Endothelial cell of umbilical vein (primary cell): ENCODE data around the gene RRH. TPM values are rescaled to one million over a fixed set of nuclear protein-coding genes. Genes with fewer than 3 reads are reported as not detected.

Experiments
- BruUV-seq: library from RNA; stranded (reverse); fragments of 400-500 nt; replicated peaks from 2 replicates; lab custom pipeline; 2021; lab: Mats Ljungman, UMichigan
- CTCF ChIA-PET: fragments of 300-600, 350-600 bp; sonication (Branson Sonifier 250); formaldehyde crosslinking; loops from one replicate; lab custom pipeline; 2021; ENCODE audit warnings: antibody characterized with exemption, inconsistent platforms; lab: Charles Lee
- POLR2A ChIA-PET: fragments of 300-600, 350-600 bp; sonication (Branson Sonifier 250); formaldehyde crosslinking; loops from one replicate; lab custom pipeline; 2021; ENCODE audit warnings: antibody characterized with exemption, inconsistent platforms; lab: Charles Lee
- DNase-seq: peaks from one replicate; pipeline ENCODE4 v3.0.0-alpha.2; 2011; ENCODE audit warnings: low read depth, low spot score
- FAIRE-seq: peaks from 2 replicates; lab custom pipeline; 2011; peaks lifted over from hg19 to GRCh38; lab: Jason Lieb, UNC
- H2AFZ ChIP-seq: 2 replicates; pipeline ENCODE4 v1.6.0; 2012; ENCODE audit warnings: low read depth, low read length, control low read depth, inconsistent platforms
- H3K27ac ChIP-seq: 2 replicates; pipeline ENCODE4 v1.5.1; 2011; ENCODE audit warnings: low read depth, mild to moderate bottlenecking, control low read depth, low read length, moderate library complexity; ENCODE audit not compliant: insufficient read depth
- H3K27me3 ChIP-seq, 2 experiments: 2 replicates each; pipeline versions ENCODE4 v1.6.0 to v1.6.1; 2011; ENCODE audit warnings: low read length in 2 of 2, mixed read lengths in 1 of 2; ENCODE audit not compliant: control insufficient read depth in 2 of 2, insufficient read depth in 2 of 2
- H3K36me3 ChIP-seq, 2 experiments: 2 replicates in 1 of 2; 3 replicates in 1 of 2; pipeline ENCODE4 v1.5.1; 2011; ENCODE audit warnings: low read length in 2 of 2, mild to moderate bottlenecking in 1 of 2, moderate library complexity in 1 of 2; ENCODE audit not compliant: control insufficient read depth in 2 of 2, insufficient read depth in 2 of 2; ENCODE audit errors: extremely low read depth in 1 of 2
- H3K4me1 ChIP-seq: 3 replicates; pipeline ENCODE4 v1.5.1; 2011; ENCODE audit warnings: mild to moderate bottlenecking, low read length; ENCODE audit not compliant: control insufficient read depth, insufficient read depth; ENCODE audit errors: extremely low read depth
- H3K4me2 ChIP-seq: 2 replicates; pipeline ENCODE4 v1.6.1; 2011; ENCODE audit warnings: low read length, control low read depth, mixed read lengths; ENCODE audit not compliant: insufficient read depth
- H3K4me3 ChIP-seq, 3 experiments: fragments of 200-600 bp in 1 of 3; sonication (generic), shearing (Covaris generic) in 1 of 3; replicated peaks in 1 of 3; 2 replicates each; pipeline ENCODE4 v1.5.1; 2011 to 2016; ENCODE audit warnings: control low read depth in 3 of 3, low read length in 3 of 3, mild to moderate bottlenecking in 2 of 3, inconsistent platforms in 1 of 3, low read depth in 1 of 3, moderate library complexity in 1 of 3; ENCODE audit not compliant: insufficient read depth in 1 of 3
- H3K79me2 ChIP-seq: 2 replicates; pipeline ENCODE4 v1.6.0; 2012; ENCODE audit warnings: low read length, inconsistent platforms; ENCODE audit not compliant: control insufficient read depth, insufficient read depth
- H3K9ac ChIP-seq: replicated peaks from 2 replicates; pipeline ENCODE3; 2011; ENCODE audit warnings: low read length, control low read depth; ENCODE audit not compliant: insufficient read depth; ENCODE audit errors: extremely low read depth
- H3K9me1 ChIP-seq: replicated peaks from 3 replicates; pipeline ENCODE4 v1.6.0; 2011; ENCODE audit warnings: mild to moderate bottlenecking, low read length; ENCODE audit not compliant: control insufficient read depth, insufficient read depth; ENCODE audit errors: extremely low read depth
- H3K9me3 ChIP-seq: replicated peaks from 2 replicates; pipeline ENCODE4 v1.5.1; 2012; ENCODE audit warnings: low read length, inconsistent platforms; ENCODE audit not compliant: control insufficient read depth, insufficient read depth
- H4K20me1 ChIP-seq: replicated peaks from 2 replicates; pipeline ENCODE3; 2011; ENCODE audit warnings: mild to moderate bottlenecking, low read length; ENCODE audit not compliant: control insufficient read depth, insufficient read depth; ENCODE audit errors: extremely low read depth
- CTCF ChIP-seq, 2 donors: IDR thresholded peaks; 1 replicate in 1 of 2; 2 replicates in 1 of 2; pipeline ENCODE4 v1.5.1; 2011; ENCODE audit warnings: low read length in 2 of 2, mild to moderate bottlenecking in 2 of 2, moderate library complexity in 2 of 2, control low read depth in 1 of 2, inconsistent platforms in 1 of 2, low read depth in 1 of 2; ENCODE audit not compliant: insufficient read depth in 1 of 2; ENCODE audit errors: extremely low read depth in 1 of 2
- EZH2 ChIP-seq: IDR thresholded peaks from 2 replicates; pipeline ENCODE4 v1.6.1; 2012; ENCODE audit warnings: borderline replicate concordance, low read depth, mild to moderate bottlenecking, moderate library complexity, low read length, inconsistent platforms; ENCODE audit not compliant: severe bottlenecking
- FOS ChIP-seq: IDR thresholded peaks from 2 replicates; pipeline ENCODE4 v1.6.1; 2011; ENCODE audit warnings: mild to moderate bottlenecking, low read length, moderate library complexity, borderline replicate concordance; ENCODE audit not compliant: insufficient read depth
- GATA2 ChIP-seq: IDR thresholded peaks from 2 replicates; pipeline ENCODE4 v1.7.0; 2011; ENCODE audit warnings: low read depth, mild to moderate bottlenecking, moderate library complexity, mixed read lengths, low read length; ENCODE audit not compliant: insufficient read length, insufficient read depth
- JUN ChIP-seq: IDR thresholded peaks from 2 replicates; pipeline ENCODE4 v1.6.1; 2011; ENCODE audit warnings: borderline replicate concordance, low read depth; ENCODE audit not compliant: insufficient read length, insufficient read depth
- MAX ChIP-seq: IDR thresholded peaks from 2 replicates; pipeline ENCODE4 v1.6.1; 2011; ENCODE audit not compliant: insufficient read depth, insufficient read length
- MYC ChIP-seq: IDR thresholded peaks from one replicate; pipeline ENCODE4 v1.6.1; 2011; ENCODE audit warnings: mild to moderate bottlenecking, low read depth, low read length
- POLR2A ChIP-seq: IDR thresholded peaks from 2 replicates; pipeline ENCODE4 v1.6.1; 2012; ENCODE audit warnings: low read depth, mild to moderate bottlenecking, control low read depth, low read length
- POLR2AphosphoS5 ChIP-seq: IDR thresholded peaks from 2 replicates; pipeline ENCODE4 v1.6.1; 2012; ENCODE audit warnings: low read depth, mild to moderate bottlenecking, control low read depth, low read length, moderate library complexity; ENCODE audit not compliant: insufficient read depth
- dilution Hi-C: fragments of 300-500 bp; cut with MboI; formaldehyde crosslinking; loops from one replicate; pipeline ENCODE4 v1.15.0; 2019; ENCODE audit warnings: low sequenced_read_pairs; ENCODE audit not compliant: extremely low pct_ligation_motif_present
- intact Hi-C: fragments of 100-400 bp; cut with micrococcal nuclease; formaldehyde crosslinking; loops from one replicate; pipeline ENCODE4 v1.10.0; 2022
- polyA plus RNA-seq, 4 experiments: library from polyadenylated mRNA; depleted of rRNA in 3 of 4; stranded (reverse) in 3 of 4; unstranded in 1 of 4; fragments of >200 nt; gene quantifications; 2 replicates each; pipeline versions ENCODE4 v1.2.1 to v1.2.3, GENCODE V29; 2011 to 2012; ENCODE audit warnings: missing spikeins in 1 of 4
- total RNA-seq: library from RNA; stranded (reverse); gene quantifications from 2 replicates; pipeline ENCODE4 v1.2.3, GENCODE V29; 2021

RRH gene
- total and polyA plus RNA-seq, 2 donors (not counting 3 experiments of a cell fraction or from before 2014, with no cell fraction given) = 0.11 to 0.31 TPM

GRCh38 chr4:109798866-109799265 is 28.9 kb upstream of the RRH start:
- H3K4me3 ChIP-seq = no peak overlapping the region
- no peaks in the 10 kb centered on the region for H3K27me3 ChIP-seq
- no peak overlapping the region for H3K27ac ChIP-seq
- no peak overlapping the region for H3K4me2 ChIP-seq
- ChIA-PET POLR2A (no interaction called here), CTCF (interaction anchor here (1.1 kb wide), 1 partner anchor 366 kb away, joined by 3 read pairs; no protein-coding TSS in a partner anchor)
- TF ChIP-seq CTCF (IDR thresholded peaks at IDR 0.05; ENCODE audit: extremely low read depth in 1 of 2, insufficient read depth in 1 of 2, low read depth in 1 of 2, low read length in 2 of 2) (no peak), EZH2 (no peak), MAX (no peak), POLR2A (no peak), MYC (no peak), GATA2 (no peak), POLR2AphosphoS5 (no peak), FOS (no peak), JUN (no peak)
- no TSS peak for BruUV-seq
- no peaks in the 10 kb centered on the region for H3K79me2 ChIP-seq
- FAIRE-seq (no peak), DNase-seq (no peak)
- H3K4me1 ChIP-seq = peaks cover 12% of the 10 kb centered on the region
- dilution Hi-C loops = no loop called here
- no peak overlapping the region for H2AFZ ChIP-seq
- H3K9me3 ChIP-seq = no peaks in the 10 kb centered on the region
- H3K36me3 ChIP-seq = no peaks in the 10 kb centered on the region
- H3K9ac ChIP-seq = no peak overlapping the region
- H3K9me1 ChIP-seq = no peaks in the 10 kb centered on the region
- intact Hi-C loops = no loop called here
- H4K20me1 ChIP-seq = no peaks in the 10 kb centered on the region
